ENCODE measurements around the gene FILIP1L.

GRCh38 chr3:99838755-99839154 lies 275.5 kb downstream of the FILIP1L start:
- TF ChIP-seq CTCF (conservative IDR thresholded peaks at IDR 0.05; ENCODE audit: low read length) (no peak), EZH2phosphoT487 (IDR thresholded peaks at IDR 0.05; ENCODE audit: borderline replicate concordance, low read depth, low read length) (no peak)
